HepG2 (cell line): ENCODE data around the gene ZC2HC1B. TPM values are rescaled to one million over a fixed set of nuclear protein-coding genes. Genes with fewer than 3 reads are reported as not detected.

ENCODE experiments used
- ATAC-seq: fragments of 200-7000 bp; cut with Tn5 transposase; 3 replicates; pipeline ENCODE4 v1.9.1; 2020; ENCODE audit warnings: mild to moderate bottlenecking, moderate library complexity
- BruUV-seq: library from RNA; stranded (reverse); fragments of 400-500 nt; replicated peaks from 2 replicates; lab custom pipeline; 2021; lab: Mats Ljungman, UMichigan
- CTCF ChIA-PET: fragments of 300-600 bp; formaldehyde crosslinking; extraction: SDS; loops from one replicate; lab custom pipeline; 2021; ENCODE audit warnings: low total read pairs, inconsistent platforms, low intra/inter-chr PET ratio; lab: Yijun Ruan, JAX
- POLR2A ChIA-PET: fragments of 350-600 bp; sonication (Branson Sonifier 250); formaldehyde crosslinking; loops from one replicate; lab custom pipeline; 2020; ENCODE audit warnings: antibody characterized with exemption, inconsistent platforms; lab: Yijun Ruan, JAX
- DNase-seq: peaks from one replicate; pipeline ENCODE4 v3.0.0-alpha.2; 2015; ENCODE audit warnings: low spot score
- FAIRE-seq: peaks from 3 replicates; lab custom pipeline; 2011; peaks lifted over from hg19 to GRCh38; lab: Jason Lieb, UNC
- H2AFZ ChIP-seq: one replicate; pipeline ENCODE4 v1.6.1; 2011; ENCODE audit warnings: low read length, inconsistent platforms
- H3K27ac ChIP-seq: fragments of 300-600 bp; 3 replicates; pipeline ENCODE4 v1.8.0; 2011; ENCODE audit warnings: mixed run types, mild to moderate bottlenecking, mixed read lengths, low read length, inconsistent platforms; ENCODE audit not compliant: insufficient read depth; ENCODE audit errors: extremely low read length
- H3K27me3 ChIP-seq, 2 experiments: fragments of 200-600 bp in 1 of 2; 2 replicates in 1 of 2; 3 replicates in 1 of 2; pipeline versions ENCODE4 v1.6.0 to v1.8.0; 2011; ENCODE audit warnings: low read length in 2 of 2, mild to moderate bottlenecking in 2 of 2, moderate library complexity in 2 of 2, inconsistent platforms in 1 of 2; ENCODE audit not compliant: insufficient read depth in 2 of 2, control insufficient read depth in 1 of 2
- H3K36me3 ChIP-seq, 2 experiments: fragments of 200-600 bp in 1 of 2; replicated peaks in 1 of 2; 2 replicates in 1 of 2; 3 replicates in 1 of 2; pipeline versions ENCODE4 v1.5.1 to v1.8.0; 2011; ENCODE audit warnings: low read length in 2 of 2, inconsistent platforms in 1 of 2; ENCODE audit not compliant: insufficient read depth in 2 of 2, control insufficient read depth in 1 of 2
- H3K4me1 ChIP-seq: 2 replicates; pipeline ENCODE4 v1.5.1; 2012; ENCODE audit warnings: low read length, inconsistent platforms; ENCODE audit not compliant: insufficient read depth
- H3K4me2 ChIP-seq: 2 replicates; pipeline ENCODE4 v1.6.0; 2011; ENCODE audit warnings: low read depth, low read length, inconsistent platforms
- H3K4me3 ChIP-seq, 3 experiments: fragments of 200-600 bp in 1 of 3; sonication (generic), shearing (Covaris generic) in 1 of 3; replicated peaks in 1 of 3; 2 replicates each; pipeline ENCODE4 v1.5.1; 2011 to 2016; ENCODE audit warnings: low read length in 3 of 3, inconsistent platforms in 2 of 3, low read depth in 2 of 3, mild to moderate bottlenecking in 2 of 3, control low read depth in 1 of 3, mixed read lengths in 1 of 3; ENCODE audit not compliant: insufficient read depth in 1 of 3
- H3K79me2 ChIP-seq: one replicate; pipeline ENCODE4 v1.6.1; 2011; ENCODE audit warnings: low read length, inconsistent platforms; ENCODE audit not compliant: insufficient read depth
- H3K9ac ChIP-seq: 2 replicates; pipeline ENCODE4 v1.6.0; 2011; ENCODE audit warnings: mild to moderate bottlenecking, low read depth, low read length, inconsistent platforms; ENCODE audit not compliant: insufficient read depth
- H3K9me3 ChIP-seq: 2 replicates; pipeline ENCODE4 v1.5.1; 2012; ENCODE audit warnings: mild to moderate bottlenecking, low read length
- H4K20me1 ChIP-seq: 2 replicates; pipeline ENCODE4 v1.6.0; 2011; ENCODE audit warnings: inconsistent platforms, mild to moderate bottlenecking, low read length, moderate library complexity; ENCODE audit not compliant: insufficient read depth
- ARID2 ChIP-seq: sonication (generic); formaldehyde crosslinking; IDR thresholded peaks from 2 replicates; pipeline ENCODE4 v1.8.1; 2022; ENCODE audit warnings: mild to moderate bottlenecking, missing genetic modification reagents, borderline replicate concordance
- KDM4B ChIP-seq: sonication (generic); formaldehyde crosslinking; IDR thresholded peaks from 2 replicates; pipeline ENCODE4 v1.4.0; 2020; ENCODE audit warnings: missing genetic modification reagents
- NCOA5 ChIP-seq: sonication (generic); formaldehyde crosslinking; IDR thresholded peaks from 2 replicates; pipeline ENCODE4 v1.4.0; 2020; ENCODE audit warnings: missing genetic modification reagents
- NFE2L1 ChIP-seq: sonication (generic); formaldehyde crosslinking; IDR thresholded peaks from 2 replicates; pipeline ENCODE4 v1.4.0; 2020; ENCODE audit warnings: missing genetic modification reagents, mild to moderate bottlenecking, borderline replicate concordance
- RERE ChIP-seq: IDR thresholded peaks from 2 replicates; pipeline ENCODE4 v1.6.1; 2016; ENCODE audit warnings: low read depth, missing genetic modification reagents, missing compliant biosample characterization
- REXO4 ChIP-seq: sonication (generic); formaldehyde crosslinking; IDR thresholded peaks from 2 replicates; pipeline ENCODE4 v1.8.0; 2022; ENCODE audit warnings: missing genetic modification reagents, mild to moderate bottlenecking, borderline replicate concordance
- SOX6 ChIP-seq, 2 experiments: fragments of 450-650 bp in 1 of 2; sonication (generic) in 1 of 2; formaldehyde crosslinking in 1 of 2; IDR thresholded peaks; 2 replicates each; pipeline versions ENCODE4 v1.4.0 to v1.6.1; 2017 to 2020; ENCODE audit warnings: antibody characterized with exemption in 1 of 2, mild to moderate bottlenecking in 1 of 2, missing genetic modification reagents in 1 of 2
- ZBTB34 ChIP-seq: sonication (generic); formaldehyde crosslinking; IDR thresholded peaks from 2 replicates; pipeline ENCODE4 v1.8.0; 2022; ENCODE audit warnings: mild to moderate bottlenecking, missing genetic modification reagents
- ZNF335 ChIP-seq: sonication (generic); formaldehyde crosslinking; IDR thresholded peaks from 2 replicates; pipeline ENCODE4 v1.4.0; 2020; ENCODE audit warnings: missing genetic modification reagents
- WGBS: methylation state at CpG from one replicate; pipeline ENCODE4 v1.1.6; 2017; ENCODE audit warnings: low lambda C conversion rate; 5-methylcytosine and 5-hydroxymethylcytosine counted together
- in situ Hi-C: cut with HindIII; loops from 2 replicates; pipeline ENCODE4 v1.10.0; 2017; ENCODE audit warnings: low pct_unique_long_range_greater_than_20kb; ENCODE audit not compliant: extremely low pct_ligation_motif_present
- intact Hi-C: fragments of 100-400 bp; cut with micrococcal nuclease; formaldehyde crosslinking; loops from one replicate; pipeline ENCODE4 v1.10.0; 2022; ENCODE audit not compliant: unreplicated experiment
- polyA plus RNA-seq, 8 experiments: library from polyadenylated mRNA; depleted of rRNA in 3 of 8; stranded (reverse) in 7 of 8; unstranded in 1 of 8; fragments of >200 nt; fragmentation: Illumina TruSeq in 4 of 8; extraction: Trizol in 4 of 8; gene quantifications; 2 replicates each; pipeline versions ENCODE4 v1.2.1 to v1.2.3, GENCODE V29; 2011 to 2016; ENCODE audit warnings: low read depth in 4 of 8, missing spikeins in 1 of 8, mixed read lengths in 1 of 8; ENCODE audit not compliant: insufficient read depth in 1 of 8
- total RNA-seq, 5 experiments: library from RNA; depleted of rRNA; stranded (reverse); fragments of >200 nt; fragmentation: Illumina TruSeq; extraction: Trizol; gene quantifications; 2 replicates each; pipeline ENCODE4 v1.2.3, GENCODE V29; 2016; ENCODE audit warnings: low read depth in 1 of 5

ZC2HC1B gene
- total and polyA plus RNA-seq, 2 of the 13 experiments (the other 11 are each of a cell fraction or from before 2014, with no cell fraction given), result not detected

GRCh38 chr6:143828572-143828971 lies 35.7 kb upstream of the ZC2HC1B start (continued):
- TF ChIP-seq RERE (CRISPR knock-in tag) (no peak), ARID2 (CRISPR knock-in tag) (no peak)

GRCh38 chr6:143836150-143836549 lies 28.1 kb upstream of the ZC2HC1B start:
- Histone ChIP-seq H2AFZ (no peak overlapping the region), H3K79me2 (no peaks in the 10 kb centered on the region), H3K27ac (no peak overlapping the region), H3K9me3 (no peaks in the 10 kb centered on the region), H3K27me3 (no peaks in the 10 kb centered on the region), H4K20me1 (no peaks in the 10 kb centered on the region), H3K36me3 (peaks cover 0 to under 1% of the 10 kb centered on the region in 2 experiments; a peak in 1 of 5 replicates), H3K4me3 (no peak overlapping the region), H3K4me2 (no peak overlapping the region), H3K9ac (no peak overlapping the region), H3K4me1 (peaks cover 18% of the 10 kb centered on the region)
- BruUV-seq, result no TSS peak
- ChIA-PET POLR2A (no interaction called here), CTCF (no interaction called here)
- FAIRE-seq (no peak), ATAC-seq (no peak), DNase-seq (no peak)
- in situ Hi-C loops, result no loop called here
- 75% methylated on average over 2 of the region's 2 CpGs for WGBS
- no peak for TF ChIP-seq NCOA5 (CRISPR knock-in tag)
- no peak for TF ChIP-seq ZNF335 (CRISPR knock-in tag)
- TF ChIP-seq SOX6 (IDR thresholded peaks at IDR 0.05), result no peak
- no peak for TF ChIP-seq SOX6 (CRISPR knock-in tag; IDR thresholded peaks at IDR 0.05)
- TF ChIP-seq REXO4 (CRISPR knock-in tag), result no peak
- TF ChIP-seq KDM4B (CRISPR knock-in tag), result no peak
- no peak for TF ChIP-seq NFE2L1 (CRISPR knock-in tag)
- TF ChIP-seq ZBTB34 (CRISPR knock-in tag), result no peak
- intact Hi-C loops, result no loop called here
